ENCODE results near the gene RMND5A.

GRCh38 chr2:86695053-86695691 is 24.9 kb upstream of the RMND5A start:
- TF ChIP-seq, protein P1, sequence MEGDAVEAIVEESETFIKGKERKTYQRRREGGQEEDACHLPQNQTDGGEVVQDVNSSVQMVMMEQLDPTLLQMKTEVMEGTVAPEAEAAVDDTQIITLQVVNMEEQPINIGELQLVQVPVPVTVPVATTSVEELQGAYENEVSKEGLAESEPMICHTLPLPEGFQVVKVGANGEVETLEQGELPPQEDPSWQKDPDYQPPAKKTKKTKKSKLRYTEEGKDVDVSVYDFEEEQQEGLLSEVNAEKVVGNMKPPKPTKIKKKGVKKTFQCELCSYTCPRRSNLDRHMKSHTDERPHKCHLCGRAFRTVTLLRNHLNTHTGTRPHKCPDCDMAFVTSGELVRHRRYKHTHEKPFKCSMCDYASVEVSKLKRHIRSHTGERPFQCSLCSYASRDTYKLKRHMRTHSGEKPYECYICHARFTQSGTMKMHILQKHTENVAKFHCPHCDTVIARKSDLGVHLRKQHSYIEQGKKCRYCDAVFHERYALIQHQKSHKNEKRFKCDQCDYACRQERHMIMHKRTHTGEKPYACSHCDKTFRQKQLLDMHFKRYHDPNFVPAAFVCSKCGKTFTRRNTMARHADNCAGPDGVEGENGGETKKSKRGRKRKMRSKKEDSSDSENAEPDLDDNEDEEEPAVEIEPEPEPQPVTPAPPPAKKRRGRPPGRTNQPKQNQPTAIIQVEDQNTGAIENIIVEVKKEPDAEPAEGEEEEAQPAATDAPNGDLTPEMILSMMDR (IDR thresholded peaks at IDR 0.05) = no peak
- no peak for TF ChIP-seq POLR2A (IDR thresholded peaks at IDR 0.05)
